Stimulated activated naive B cell treated with anti-CD40 and anti-IgM and Interleukin-4, amounts not matched to agents 10 μg/mL and 1 μg/mL and 100 μg/mL, for 72 hours (primary cell): Measurements from ENCODE around the gene TIMM23.
"Not testable (repeated sequence)": the region's sequence is repeated elsewhere in the genome, so short reads cannot be mapped to it uniquely, and the experiment has no call there.

Experiments used
- ATAC-seq, 2 donors: fragments of 150-1000 bp; cut with Tn5 transposase; replicated peaks; 2 replicates each; pipeline ENCODE4 v1.10.0; 2021; ENCODE audit warnings: moderate library complexity in 1 of 2
- DNase-seq: peaks from one replicate; pipeline ENCODE4 v3.0.0; 2021
- H3K27ac Mint-ChIP-seq: one replicate; pipeline ENCODE4 v1.8.0; 2022; ENCODE audit warnings: mild to moderate bottlenecking, mixed read lengths
- H3K27me3 Mint-ChIP-seq, 2 donors: one replicate each; pipeline ENCODE4 v1.8.0; 2022; ENCODE audit warnings: mixed read lengths in 2 of 2
- H3K36me3 Mint-ChIP-seq, 2 donors: one replicate each; pipeline ENCODE4 v1.8.0; 2022; ENCODE audit warnings: mixed read lengths in 2 of 2, mild to moderate bottlenecking in 1 of 2
- H3K4me1 Mint-ChIP-seq, 2 donors: one replicate each; pipeline ENCODE4 v1.8.0; 2022; ENCODE audit warnings: mixed read lengths in 2 of 2, mild to moderate bottlenecking in 1 of 2
- H3K4me3 Mint-ChIP-seq, 2 donors: one replicate each; pipeline ENCODE4 v1.8.0; 2022; ENCODE audit warnings: mild to moderate bottlenecking in 2 of 2, mixed read lengths in 2 of 2, moderate library complexity in 1 of 2
- H3K9me3 Mint-ChIP-seq, 2 donors: one replicate each; pipeline ENCODE4 v1.8.0; 2022; ENCODE audit warnings: mixed read lengths in 2 of 2, mild to moderate bottlenecking in 1 of 2

TIMM23 gene

DNA sequence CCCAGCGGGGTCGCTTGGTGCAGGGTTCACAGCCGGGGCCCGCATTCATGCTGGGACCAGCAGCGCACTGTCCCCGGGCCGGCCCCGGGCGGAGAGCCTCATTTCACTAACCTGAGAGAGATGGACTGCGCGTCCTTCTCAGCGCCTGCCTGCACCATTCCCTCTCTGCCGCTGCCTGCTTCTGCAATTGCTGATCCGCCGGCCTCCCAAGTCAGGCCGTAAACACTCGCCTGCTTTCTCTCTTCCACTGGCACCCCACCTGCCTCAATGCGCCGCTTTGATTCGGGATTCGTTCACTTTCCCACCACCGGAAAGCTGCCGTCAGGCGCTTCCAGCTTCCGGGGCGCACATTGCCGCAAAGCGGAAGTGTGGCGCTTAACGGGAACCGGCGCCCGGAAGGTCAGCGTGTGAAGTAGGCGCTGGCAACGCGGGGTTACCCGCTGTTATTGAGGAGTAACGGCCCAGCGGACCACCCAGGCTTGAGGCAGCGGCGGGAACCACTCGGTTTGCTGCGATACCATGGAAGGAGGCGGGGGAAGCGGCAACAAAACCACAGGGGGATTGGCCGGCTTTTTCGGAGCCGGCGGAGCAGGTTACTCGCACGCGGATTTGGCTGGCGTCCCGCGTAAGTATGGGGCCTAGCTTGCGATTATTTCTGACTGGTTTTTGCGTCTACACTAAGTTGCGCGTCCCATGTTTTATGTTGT lies at the start of gene TIMM23:
Gene TIMM23, plus strand, starts transcription at position 384 of the 707 bp plus-strand sequence. Its CDS starts 136 bp downstream, at position 520.
- not testable (repeated sequence) for H3K27me3 Mint-ChIP-seq, H3K9me3 Mint-ChIP-seq
- peak; percentile 86 for DNase-seq
- Mint-ChIP-seq H3K4me1 (peaks cover 17 to 31% of the 10 kb centered on the region in 2 donors), H3K27ac (peak within 1 kb of the TSS; percentile 97), H3K4me3 (peak within 1 kb of the TSS; percentile 96), H3K36me3 (peaks cover 7 to 17% of the 10 kb centered on the region in 2 donors)
- peak; percentile 93 to 97 for ATAC-seq

- not testable (repeated sequence) for H3K4me3 Mint-ChIP-seq, H3K27me3 Mint-ChIP-seq, H3K27ac Mint-ChIP-seq, H3K9me3 Mint-ChIP-seq, H3K4me1 Mint-ChIP-seq, DNase-seq, ATAC-seq
- peaks cover 7 to 16% of the 10 kb centered on the region in 2 donors for H3K36me3 Mint-ChIP-seq
Measured at GRCh38 chr10:45926790-45927189, 45.5 kb upstream of the TIMM23 start.

- H3K27me3 Mint-ChIP-seq, H3K9me3 Mint-ChIP-seq, ATAC-seq, H3K4me3 Mint-ChIP-seq, H3K4me1 Mint-ChIP-seq, DNase-seq, H3K27ac Mint-ChIP-seq: not testable (repeated sequence)
- H3K36me3 Mint-ChIP-seq: peaks cover 18 to 32% of the 10 kb centered on the region in 2 donors
Measured at GRCh38 chr10:45931305-45931704, 41.0 kb upstream of the TIMM23 start.

- not testable (repeated sequence) for ATAC-seq, H3K27ac Mint-ChIP-seq, DNase-seq, H3K9me3 Mint-ChIP-seq, H3K27me3 Mint-ChIP-seq, H3K4me3 Mint-ChIP-seq, H3K4me1 Mint-ChIP-seq
- peaks cover 15 to 20% of the 10 kb centered on the region in 2 donors for H3K36me3 Mint-ChIP-seq
Measured at GRCh38 chr10:45934788-45935187, 37.5 kb upstream of the TIMM23 start.

GRCh38 chr10:45939176-45939697 lies 33.1 kb upstream of the TIMM23 start:
- H3K4me3 Mint-ChIP-seq, H3K4me1 Mint-ChIP-seq, H3K9me3 Mint-ChIP-seq, ATAC-seq, H3K27ac Mint-ChIP-seq, DNase-seq, H3K27me3 Mint-ChIP-seq: not testable (repeated sequence)
- peaks cover 9 to 16% of the 10 kb centered on the region in 2 donors for H3K36me3 Mint-ChIP-seq

DNA sequence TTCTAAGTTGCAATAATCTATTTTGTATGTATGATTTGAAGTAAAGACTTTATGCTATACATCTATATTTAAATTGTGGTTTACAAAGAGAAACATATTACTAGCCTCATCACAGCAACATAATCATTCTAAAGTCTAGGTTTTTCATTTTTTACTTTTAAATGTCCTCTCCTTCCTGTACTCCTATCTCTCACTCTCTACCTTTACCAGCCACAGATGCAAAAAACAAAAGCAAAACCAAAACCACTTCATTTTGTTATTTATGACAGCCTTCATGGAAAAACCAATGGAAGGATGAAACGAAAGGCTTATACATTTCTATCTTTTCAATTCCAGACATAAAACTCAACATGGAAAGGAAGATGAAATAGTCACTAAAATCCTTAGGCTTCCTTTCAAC lies 31.1 kb upstream of the TIMM23 start:
- not testable (repeated sequence) for ATAC-seq, DNase-seq, H3K9me3 Mint-ChIP-seq, H3K27me3 Mint-ChIP-seq, H3K4me3 Mint-ChIP-seq, H3K4me1 Mint-ChIP-seq, H3K27ac Mint-ChIP-seq
- H3K36me3 Mint-ChIP-seq: peaks cover 4 to 11% of the 10 kb centered on the region in 2 donors

DNA sequence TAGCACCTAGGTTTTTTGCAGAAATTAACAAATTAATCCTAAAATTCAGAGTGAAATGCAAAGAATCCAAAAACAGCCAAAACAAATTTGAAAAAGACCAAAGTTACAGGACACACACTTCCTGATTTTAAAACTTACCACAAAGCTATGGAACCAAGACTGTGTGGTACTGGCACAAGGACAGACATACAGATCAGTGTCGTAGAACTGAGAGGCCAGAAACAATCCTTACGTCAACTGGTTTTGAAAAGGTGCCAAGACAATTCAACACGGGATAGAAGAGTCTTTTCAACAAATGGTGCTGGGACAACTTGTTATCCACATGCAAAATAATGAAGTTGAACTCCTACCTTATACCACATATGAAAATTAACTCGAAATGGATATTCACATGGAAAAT lies 26.8 kb upstream of the TIMM23 start:
- not testable (repeated sequence) for H3K4me1 Mint-ChIP-seq, H3K36me3 Mint-ChIP-seq, H3K9me3 Mint-ChIP-seq, H3K4me3 Mint-ChIP-seq, DNase-seq, ATAC-seq, H3K27me3 Mint-ChIP-seq, H3K27ac Mint-ChIP-seq

GRCh38 chr10:45947363-45947762 lies 24.9 kb upstream of the TIMM23 start:
- H3K4me3 Mint-ChIP-seq, H3K36me3 Mint-ChIP-seq, H3K9me3 Mint-ChIP-seq, H3K4me1 Mint-ChIP-seq, H3K27me3 Mint-ChIP-seq, ATAC-seq, H3K27ac Mint-ChIP-seq, DNase-seq: not testable (repeated sequence)

GRCh38 chr10:45948801-45949200 lies 23.5 kb upstream of the TIMM23 start:
- peaks cover 6 to 11% of the 10 kb centered on the region in 2 donors for H3K36me3 Mint-ChIP-seq
- not testable (repeated sequence) for DNase-seq, H3K9me3 Mint-ChIP-seq, H3K27ac Mint-ChIP-seq, ATAC-seq, H3K27me3 Mint-ChIP-seq, H3K4me1 Mint-ChIP-seq, H3K4me3 Mint-ChIP-seq

GRCh38 chr10:45954367-45954766 lies 17.9 kb upstream of the TIMM23 start:
- not testable (repeated sequence) for H3K27ac Mint-ChIP-seq, H3K27me3 Mint-ChIP-seq, H3K9me3 Mint-ChIP-seq, H3K4me3 Mint-ChIP-seq, ATAC-seq, DNase-seq, H3K4me1 Mint-ChIP-seq
- H3K36me3 Mint-ChIP-seq: peaks cover 9 to 14% of the 10 kb centered on the region in 2 donors

DNA sequence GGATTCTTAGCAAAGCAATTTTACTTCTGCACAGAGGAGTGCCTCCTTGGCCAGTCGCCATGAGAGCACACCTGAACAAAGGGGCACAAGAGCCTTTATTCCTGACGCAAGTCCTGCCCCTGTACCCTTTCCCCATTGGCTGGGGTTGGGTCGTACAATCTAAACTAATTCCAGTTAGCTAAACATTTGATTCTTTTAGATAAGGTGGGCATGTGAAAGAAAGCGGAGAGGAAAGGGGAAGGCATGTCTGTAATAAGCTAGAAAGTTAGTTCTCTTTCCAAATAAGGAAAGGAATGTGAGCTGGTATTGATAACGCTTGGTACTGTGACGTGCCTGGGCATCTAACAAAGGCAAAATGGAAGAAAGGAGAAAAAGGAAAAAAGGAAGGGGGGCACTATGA lies 15.7 kb upstream of the TIMM23 start:
- not testable (repeated sequence) for H3K9me3 Mint-ChIP-seq, H3K27me3 Mint-ChIP-seq, H3K4me1 Mint-ChIP-seq, H3K4me3 Mint-ChIP-seq, H3K27ac Mint-ChIP-seq, DNase-seq, ATAC-seq
- H3K36me3 Mint-ChIP-seq: peaks cover 9 to 14% of the 10 kb centered on the region in 2 donors

DNA sequence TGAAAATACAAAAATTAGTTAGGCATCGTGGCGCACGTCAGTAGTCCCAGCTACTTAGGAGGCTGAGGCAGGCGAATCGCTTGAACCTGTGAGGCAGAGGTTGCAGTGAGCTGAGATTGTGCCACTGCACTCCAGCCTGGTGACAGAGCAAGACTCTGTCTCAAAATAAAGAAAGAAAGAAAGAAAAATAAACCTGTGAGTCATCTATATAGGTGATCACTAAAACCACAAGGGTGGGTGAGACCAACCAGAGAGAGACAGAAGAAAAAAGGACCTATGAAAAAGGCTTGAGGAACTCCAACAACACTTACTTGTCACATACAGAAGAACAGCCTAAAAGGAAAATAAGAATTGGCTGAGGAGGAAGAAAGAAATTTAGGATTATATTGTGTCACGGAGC lies 14.4 kb upstream of the TIMM23 start:
- ATAC-seq, H3K4me1 Mint-ChIP-seq, DNase-seq, H3K27me3 Mint-ChIP-seq, H3K9me3 Mint-ChIP-seq, H3K27ac Mint-ChIP-seq, H3K4me3 Mint-ChIP-seq: not testable (repeated sequence)
- peaks cover 9 to 14% of the 10 kb centered on the region in 2 donors for H3K36me3 Mint-ChIP-seq

GRCh38 chr10:45962686-45963452 lies 9.4 kb upstream of the TIMM23 start:
- not testable (repeated sequence) for DNase-seq, H3K4me3 Mint-ChIP-seq, H3K4me1 Mint-ChIP-seq, H3K36me3 Mint-ChIP-seq, H3K9me3 Mint-ChIP-seq, H3K27me3 Mint-ChIP-seq, ATAC-seq, H3K27ac Mint-ChIP-seq

DNA sequence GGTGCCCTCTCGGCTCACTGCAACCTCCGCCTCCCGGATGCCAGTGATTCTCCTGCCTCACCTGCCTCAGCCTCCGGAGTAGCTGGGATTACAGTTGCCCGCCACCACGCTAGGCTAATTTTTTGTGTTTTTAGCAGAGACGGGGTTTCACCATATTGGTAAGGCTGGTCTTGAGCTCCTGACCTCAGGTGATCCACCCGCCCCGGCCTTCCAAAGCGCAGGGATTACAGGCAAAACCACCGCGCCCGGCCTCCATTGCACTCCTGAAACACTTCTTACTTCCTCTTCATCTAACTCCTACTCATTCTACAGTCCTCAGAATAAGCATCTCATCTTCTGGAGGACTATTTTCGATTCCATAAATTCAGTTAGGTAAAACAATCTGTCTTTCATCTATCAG lies 1.3 kb upstream of the TIMM23 start:
- not testable (repeated sequence) for ATAC-seq, DNase-seq, H3K27me3 Mint-ChIP-seq, H3K9me3 Mint-ChIP-seq
- Mint-ChIP-seq H3K4me3 (peak overlapping the region; percentile 96), H3K4me1 (peaks cover 22 to 40% of the 10 kb centered on the region in 2 donors), H3K27ac (peak overlapping the region; percentile 14), H3K36me3 (peaks cover 7 to 24% of the 10 kb centered on the region in 2 donors)

DNA sequence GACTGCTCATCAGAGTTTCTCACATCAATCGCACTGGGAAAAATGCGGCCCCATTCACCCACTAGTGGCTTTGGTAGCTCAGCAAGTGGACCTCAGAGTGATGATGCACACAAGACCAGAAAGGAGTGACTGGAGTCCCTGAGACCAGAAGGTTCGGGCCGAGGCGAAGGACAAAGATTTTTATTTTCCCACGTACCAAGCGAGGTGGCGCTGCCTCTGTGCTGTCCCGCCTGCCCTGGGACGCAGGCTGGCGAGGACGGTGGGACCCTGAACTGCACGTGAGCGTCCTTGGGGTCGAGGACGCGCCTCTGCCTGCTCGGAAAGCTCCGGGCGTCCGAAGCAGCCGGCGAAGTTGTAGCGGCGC lies 565 bp upstream of the TIMM23 start:
- not testable (repeated sequence) for H3K9me3 Mint-ChIP-seq, H3K27me3 Mint-ChIP-seq, DNase-seq
- H3K4me3 Mint-ChIP-seq: peak overlapping the region; percentile 96
- H3K36me3 Mint-ChIP-seq: peaks cover 7 to 20% of the 10 kb centered on the region in 2 donors
- ATAC-seq: peak; percentile 49 to 56
- H3K4me1 Mint-ChIP-seq: peaks cover 20 to 35% of the 10 kb centered on the region in 2 donors
- H3K27ac Mint-ChIP-seq: peak overlapping the region; percentile 51
